Measurements from ENCODE around the gene HNF4A.

- no peak for TF ChIP-seq CTCF (IDR thresholded peaks at IDR 0.05)
- TF ChIP-seq POLR2A (IDR thresholded peaks at IDR 0.05): no peak
Measured at GRCh38 chr20:44402391-44403193, 47.1 kb downstream of the HNF4A start.

Data from thyroid gland (tissue), 4 donors.